ES-I3 (cell line): ENCODE results near the gene ZDHHC11B.
"Not testable (repeated sequence)": the region's sequence is repeated elsewhere in the genome, so short reads cannot be mapped to it uniquely, and the experiment has no call there.

Experiments
- H3K36me3 ChIP-seq: 2 replicates; pipeline ENCODE4 v1.6.1; 2013; ENCODE audit warnings: mild to moderate bottlenecking, low read length, control low read depth, moderate library complexity; ENCODE audit not compliant: insufficient read depth
- H3K4me1 ChIP-seq: 2 replicates; pipeline ENCODE4 v1.6.1; 2013; ENCODE audit warnings: mild to moderate bottlenecking, control low read depth, low read length; ENCODE audit not compliant: insufficient read depth
- H3K9ac ChIP-seq: 2 replicates; pipeline ENCODE4 v1.6.1; 2013; ENCODE audit warnings: low read depth, mild to moderate bottlenecking, low read length, moderate library complexity
- H3K9me3 ChIP-seq: 2 replicates; pipeline ENCODE4 v1.6.1; 2013; ENCODE audit warnings: mild to moderate bottlenecking, low read length, moderate library complexity; ENCODE audit not compliant: control insufficient read depth, insufficient read depth

Gene ZDHHC11B

GRCh38 chr5:797986-798385, 13.5 kb upstream of the ZDHHC11B start:
- H3K9ac ChIP-seq, H3K4me1 ChIP-seq, H3K36me3 ChIP-seq: not testable (repeated sequence)
- peaks cover 12% of the 10 kb centered on the region; the same call in 1 of the 2 replicates for H3K9me3 ChIP-seq

- H3K9me3 ChIP-seq: peaks cover 12% of the 10 kb centered on the region; the same call in 1 of the 2 replicates
- not testable (repeated sequence) for H3K9ac ChIP-seq, H3K4me1 ChIP-seq, H3K36me3 ChIP-seq
These were observed 11.3 kb upstream of the ZDHHC11B start for GRCh38 chr5:795873-796272.

- peaks cover 12% of the 10 kb centered on the region; the same call in 1 of the 2 replicates for H3K9me3 ChIP-seq
- H3K4me1 ChIP-seq, H3K9ac ChIP-seq, H3K36me3 ChIP-seq: not testable (repeated sequence)
These were observed 10.4 kb upstream of the ZDHHC11B start for GRCh38 chr5:794948-795347.

- H3K9ac ChIP-seq, H3K9me3 ChIP-seq, H3K4me1 ChIP-seq, H3K36me3 ChIP-seq: not testable (repeated sequence)
These were observed 4.2 kb upstream of the ZDHHC11B start for GRCh38 chr5:788703-789102.

GRCh38 chr5:787857-788233, 3.3 kb upstream of the ZDHHC11B start:
- not testable (repeated sequence) for H3K9ac ChIP-seq, H3K9me3 ChIP-seq, H3K4me1 ChIP-seq, H3K36me3 ChIP-seq

GRCh38 chr5:787224-787856, 2.8 kb upstream of the ZDHHC11B start:
- not testable (repeated sequence) for H3K4me1 ChIP-seq, H3K9ac ChIP-seq, H3K9me3 ChIP-seq, H3K36me3 ChIP-seq

- H3K36me3 ChIP-seq, H3K4me1 ChIP-seq, H3K9me3 ChIP-seq: not testable (repeated sequence)
- H3K9ac ChIP-seq: peak overlapping the region; percentile 34; the same call in 1 of the 2 replicates
These were observed 714 bp upstream of the ZDHHC11B start for GRCh38 chr5:785181-785705.

- not testable (repeated sequence) for H3K4me1 ChIP-seq, H3K9me3 ChIP-seq, H3K36me3 ChIP-seq
- peak overlapping the region; percentile 28; the same call in 1 of the 2 replicates for H3K9ac ChIP-seq
These were observed 575 bp downstream of the ZDHHC11B start for GRCh38 chr5:783881-784427.

GRCh38 chr5:783049-783802, 1.3 kb downstream of the ZDHHC11B start:
- not testable (repeated sequence) for H3K36me3 ChIP-seq, H3K4me1 ChIP-seq, H3K9ac ChIP-seq, H3K9me3 ChIP-seq

GRCh38 chr5:782356-782755, 2.2 kb downstream of the ZDHHC11B start:
- H3K4me1 ChIP-seq, H3K9ac ChIP-seq, H3K9me3 ChIP-seq, H3K36me3 ChIP-seq: not testable (repeated sequence)

- not testable (repeated sequence) for H3K9ac ChIP-seq, H3K4me1 ChIP-seq, H3K36me3 ChIP-seq, H3K9me3 ChIP-seq
These were observed 4.0 kb downstream of the ZDHHC11B start for GRCh38 chr5:780571-780970.

- not testable (repeated sequence) for H3K4me1 ChIP-seq, H3K9me3 ChIP-seq, H3K36me3 ChIP-seq, H3K9ac ChIP-seq
These were observed 5.6 kb downstream of the ZDHHC11B start for GRCh38 chr5:778967-779366.

- H3K36me3 ChIP-seq, H3K9me3 ChIP-seq, H3K9ac ChIP-seq, H3K4me1 ChIP-seq: not testable (repeated sequence)
These were observed 6.1 kb downstream of the ZDHHC11B start for GRCh38 chr5:778421-778820.

GRCh38 chr5:777756-778161, 6.8 kb downstream of the ZDHHC11B start:
- Histone ChIP-seq H3K4me1 (no peaks in the 10 kb centered on the region), H3K9me3 (no peaks in the 10 kb centered on the region)

More at GRCh38 chr5:777756-778161, 6.8 kb downstream of the ZDHHC11B start:
- Histone ChIP-seq H3K9ac (no peak overlapping the region), H3K36me3 (no peaks in the 10 kb centered on the region)
